SJSA1 (cell line): Measurements from ENCODE around the gene LGALSL. TPM values are rescaled to one million over a fixed set of nuclear protein-coding genes. Genes with fewer than 3 reads are reported as not detected.

Experiments used
- DNase-seq, 2 experiments: peaks; one replicate each; pipeline ENCODE4 v3.0.0-alpha.2; 2015 to 2020; ENCODE audit warnings: low spot score in 2 of 2, low read depth in 1 of 2
- H3K27ac ChIP-seq: fragments of 250-450 bp; sonication (Bioruptor Pico); 2 replicates; pipeline ENCODE4 v1.5.1; 2020; ENCODE audit warnings: mild to moderate bottlenecking, moderate library complexity
- H3K27me3 ChIP-seq: fragments of 250-450 bp; sonication (Bioruptor Pico); replicated peaks from 2 replicates; pipeline ENCODE4 v1.5.1; 2020; ENCODE audit warnings: mild to moderate bottlenecking, moderate library complexity
- H3K36me3 ChIP-seq: fragments of 250-450 bp; sonication (Bioruptor Pico); 2 replicates; pipeline ENCODE4 v1.5.1; 2020; ENCODE audit warnings: mild to moderate bottlenecking
- H3K4me1 ChIP-seq: fragments of 250-450 bp; sonication (Bioruptor Pico); replicated peaks from 2 replicates; pipeline ENCODE4 v1.6.1; 2021; ENCODE audit warnings: mild to moderate bottlenecking
- H3K4me3 ChIP-seq: fragments of 250-450 bp; sonication (Bioruptor Pico); 2 replicates; pipeline ENCODE4 v1.5.1; 2020; ENCODE audit warnings: mild to moderate bottlenecking
- H3K9me3 ChIP-seq: fragments of 250-450 bp; sonication (Bioruptor Pico); replicated peaks from 2 replicates; pipeline ENCODE4 v1.5.1; 2020; ENCODE audit warnings: mild to moderate bottlenecking
- total RNA-seq: library from RNA; depleted of rRNA; stranded (reverse); fragments of >200 nt; shearing (Covaris generic); gene quantifications from 2 replicates; pipeline ENCODE4 v1.2.3, GENCODE V29; 2014

The LGALSL gene
- total RNA-seq, 1 experiment from 2014 or later, result 3.9 TPM

DNA sequence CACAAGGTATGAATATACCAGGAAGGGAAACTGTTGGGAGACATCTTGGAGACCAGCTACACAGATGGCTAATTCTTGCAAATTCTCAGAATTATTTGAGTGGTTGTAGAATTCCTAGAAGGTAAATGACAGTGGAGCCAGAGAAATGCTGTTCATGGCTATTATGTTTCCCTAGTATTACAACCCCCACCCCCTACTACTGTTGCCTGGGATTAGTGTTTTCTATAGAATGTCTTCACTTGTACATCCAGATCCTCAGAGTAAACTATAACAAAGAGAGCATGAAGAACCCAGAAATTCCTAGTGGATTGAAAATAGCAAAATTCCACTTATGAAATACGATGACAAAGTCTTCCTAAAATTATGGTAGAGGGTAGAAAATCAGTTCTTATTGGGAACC is 15.3 kb downstream of the LGALSL start:
- DNase-seq, result no peak

DNA sequence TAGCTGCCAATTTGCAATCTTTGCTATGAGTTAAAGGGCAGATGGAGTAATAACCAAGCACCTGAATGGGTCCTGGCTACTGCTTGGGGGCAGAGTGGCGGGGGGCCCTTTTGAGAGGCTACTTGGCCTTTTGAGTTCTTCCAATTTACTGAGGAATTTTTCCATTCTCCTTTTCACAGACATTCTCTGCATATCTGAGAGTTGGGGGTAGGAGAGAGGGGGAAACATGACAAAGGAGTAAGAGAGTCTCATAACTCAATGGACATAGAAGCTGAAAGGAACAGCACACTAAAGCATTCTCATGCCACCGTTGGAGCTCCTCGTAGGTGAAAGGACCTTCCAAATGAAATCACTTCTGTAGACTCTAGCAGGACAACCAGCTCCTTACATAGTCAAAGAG is 16.1 kb downstream of the LGALSL start:
- Histone ChIP-seq H3K36me3 (no peaks in the 10 kb centered on the region), H3K27ac (no peak overlapping the region), H3K4me3 (no peak overlapping the region), H3K27me3 (peaks cover 10% of the 10 kb centered on the region; the same call in 1 of the 2 replicates), H3K4me1 (no peaks in the 10 kb centered on the region), H3K9me3 (no peaks in the 10 kb centered on the region)
- no peak for DNase-seq

More for the DNA sequence above, 15.3 kb downstream of the LGALSL start:
- no peak overlapping the region for H3K27ac ChIP-seq
- no peak overlapping the region for H3K4me3 ChIP-seq
- H3K4me1 ChIP-seq, result no peaks in the 10 kb centered on the region
- H3K9me3 ChIP-seq, result no peaks in the 10 kb centered on the region
- H3K36me3 ChIP-seq, result no peaks in the 10 kb centered on the region
- H3K27me3 ChIP-seq, result peaks cover 10% of the 10 kb centered on the region; the same call in 1 of the 2 replicates

DNA sequence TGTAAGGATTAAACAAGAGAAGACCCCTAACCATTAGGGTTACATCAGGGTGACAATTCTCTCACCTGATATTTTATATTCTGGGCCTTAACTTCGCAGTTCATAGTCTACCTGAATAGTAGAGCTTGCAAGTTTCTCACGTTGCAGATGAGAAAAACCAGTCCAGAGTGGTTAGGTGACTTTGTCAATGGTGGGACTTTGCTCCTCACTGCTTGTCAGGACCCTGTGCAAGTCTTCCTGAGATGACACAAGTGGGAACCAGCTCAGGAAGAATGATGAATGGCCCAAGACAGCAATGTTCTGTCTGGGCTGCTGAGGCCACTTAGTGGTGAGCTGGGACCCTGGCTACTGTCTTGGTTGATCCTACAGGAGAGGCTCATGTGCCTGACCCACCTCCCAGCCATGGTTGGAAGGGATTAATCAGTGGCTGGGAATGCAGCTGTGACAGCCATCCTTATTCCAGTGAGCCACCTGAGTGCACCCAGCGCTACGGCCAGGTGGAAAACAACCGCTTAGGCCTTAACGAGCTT is 16.9 kb downstream of the LGALSL start:
- DNase-seq, result no peak
- H3K4me1 ChIP-seq, result no peaks in the 10 kb centered on the region
- no peaks in the 10 kb centered on the region for H3K9me3 ChIP-seq
- H3K27me3 ChIP-seq, result peaks cover 10% of the 10 kb centered on the region; the same call in 1 of the 2 replicates
- H3K4me3 ChIP-seq, result no peak overlapping the region
- no peaks in the 10 kb centered on the region for H3K36me3 ChIP-seq
- no peak overlapping the region for H3K27ac ChIP-seq

DNA sequence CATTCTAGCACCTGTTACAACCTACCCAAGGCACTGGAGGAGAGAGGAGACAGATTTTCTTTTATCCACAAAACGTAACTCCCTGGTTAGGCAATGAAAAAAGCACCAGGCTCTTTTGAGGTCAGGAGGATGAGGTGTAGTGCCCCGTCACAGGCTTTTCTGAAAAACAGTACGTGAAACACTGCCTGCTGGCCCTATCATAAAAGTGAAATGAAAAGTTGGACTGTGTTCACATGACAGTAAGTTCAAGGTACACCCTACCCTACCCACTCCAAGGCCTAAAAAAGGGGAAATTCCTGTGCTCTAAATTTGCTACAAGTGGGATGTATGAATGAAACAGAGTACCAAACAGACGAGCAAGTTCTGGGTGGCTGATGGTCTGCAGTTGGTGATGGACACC is 17.6 kb downstream of the LGALSL start:
- Histone ChIP-seq H3K27me3 (peaks cover 10% of the 10 kb centered on the region; the same call in 1 of the 2 replicates), H3K9me3 (no peaks in the 10 kb centered on the region), H3K27ac (no peak overlapping the region), H3K4me1 (no peaks in the 10 kb centered on the region), H3K36me3 (no peaks in the 10 kb centered on the region), H3K4me3 (no peak overlapping the region)
- no peak for DNase-seq

DNA sequence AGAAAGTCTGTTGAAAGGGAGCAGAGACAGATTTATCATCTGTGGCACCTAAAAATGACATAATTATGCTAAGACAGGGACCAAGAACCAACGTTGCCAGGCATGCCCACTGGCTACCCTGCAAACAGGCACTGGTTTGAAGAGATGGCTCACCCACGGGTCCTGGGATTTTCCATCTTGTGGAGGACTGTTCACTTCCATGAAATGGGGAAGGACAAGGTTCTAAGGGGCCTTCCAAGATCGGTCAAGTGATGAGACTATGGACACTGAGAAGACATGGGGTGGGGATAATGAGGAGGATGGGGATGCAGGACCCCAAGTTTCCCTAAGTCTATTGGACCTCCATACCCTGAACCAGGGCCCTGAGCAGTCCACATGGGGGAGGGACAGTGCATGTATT is 18.9 kb downstream of the LGALSL start:
- Histone ChIP-seq H3K4me1 (no peaks in the 10 kb centered on the region), H3K27me3 (peaks cover 10% of the 10 kb centered on the region; the same call in 1 of the 2 replicates), H3K4me3 (no peak overlapping the region), H3K9me3 (no peaks in the 10 kb centered on the region), H3K36me3 (no peaks in the 10 kb centered on the region), H3K27ac (no peak overlapping the region)
- DNase-seq, result no peak

DNA sequence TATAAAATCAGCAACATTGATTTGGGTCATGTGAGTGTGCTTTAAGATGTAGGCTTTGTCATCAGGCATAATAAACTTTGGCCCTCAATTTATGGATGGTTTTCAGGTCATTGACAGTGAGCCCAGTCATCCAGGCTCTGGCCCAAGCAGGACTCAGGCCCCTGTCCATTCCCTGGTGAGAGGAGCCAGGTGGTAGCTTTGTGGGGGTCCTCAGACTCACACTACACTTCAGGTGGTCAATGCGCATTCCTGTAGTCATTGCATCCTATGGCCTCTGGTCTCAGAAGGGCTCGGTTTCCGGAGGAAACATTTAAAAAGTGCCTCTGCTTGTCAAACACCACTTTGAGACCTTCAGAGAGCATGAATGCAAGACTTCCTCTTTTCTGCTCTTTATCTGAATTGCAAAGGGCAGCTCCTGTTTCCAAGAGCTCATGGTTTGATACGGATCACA is 20.2 kb downstream of the LGALSL start:
- no peak overlapping the region for H3K4me3 ChIP-seq
- H3K27me3 ChIP-seq, result peaks cover 7% of the 10 kb centered on the region; the same call in 1 of the 2 replicates

DNA sequence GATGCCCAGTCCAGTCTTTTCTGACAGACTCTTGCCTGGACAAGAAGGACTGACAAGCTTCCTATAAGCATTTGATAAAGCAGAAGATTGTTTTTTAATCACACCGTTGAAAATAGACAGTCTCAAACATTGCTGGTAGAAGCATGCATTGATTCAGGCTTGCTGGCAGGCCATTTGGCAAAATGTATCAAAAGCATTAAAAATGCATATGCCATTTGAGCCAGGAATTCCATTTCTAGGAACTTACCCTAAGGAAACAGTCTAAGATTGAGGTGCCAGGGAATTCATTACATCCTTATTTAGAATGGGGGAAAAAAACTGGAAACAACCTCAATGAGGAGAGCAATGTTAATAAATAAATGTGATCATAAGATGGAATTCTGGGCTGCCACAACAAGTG is 20.7 kb downstream of the LGALSL start:
- Histone ChIP-seq H3K4me3 (no peak overlapping the region), H3K27ac (no peak overlapping the region), H3K4me1 (no peaks in the 10 kb centered on the region), H3K27me3 (0 out of 2 replicates have a peak, but pooled peaks cover 2% of the 10 kb centered on the region), H3K36me3 (no peaks in the 10 kb centered on the region), H3K9me3 (no peaks in the 10 kb centered on the region)
- no peak for DNase-seq

More for the DNA sequence above, 20.2 kb downstream of the LGALSL start:
- no peaks in the 10 kb centered on the region for H3K36me3 ChIP-seq
- H3K27ac ChIP-seq, result no peak overlapping the region
- no peak for DNase-seq
- no peaks in the 10 kb centered on the region for H3K9me3 ChIP-seq
- no peaks in the 10 kb centered on the region for H3K4me1 ChIP-seq

DNA sequence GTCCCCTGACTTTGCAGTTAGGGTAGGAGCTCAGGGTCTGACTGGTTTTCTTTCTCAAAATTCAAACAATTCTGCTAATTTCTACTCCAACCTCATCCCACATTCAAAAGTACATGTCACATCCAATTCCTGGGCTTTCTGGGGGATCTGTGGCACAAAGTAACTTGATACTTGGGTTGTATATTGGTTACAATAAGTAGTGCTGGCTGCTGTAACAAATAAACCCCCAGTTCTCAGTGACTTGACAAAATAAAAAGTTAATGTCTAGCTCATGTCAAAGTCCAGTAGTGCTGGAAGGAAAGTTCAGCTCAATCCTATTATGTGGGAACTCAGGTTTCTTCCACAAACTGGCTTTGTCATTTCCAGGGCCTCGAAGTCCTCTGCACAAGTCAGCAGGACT is 23.1 kb downstream of the LGALSL start:
- H3K9me3 ChIP-seq, result no peaks in the 10 kb centered on the region
- no peak overlapping the region for H3K27ac ChIP-seq
- H3K4me3 ChIP-seq, result no peak overlapping the region
- H3K4me1 ChIP-seq, result no peaks in the 10 kb centered on the region
- no peak for DNase-seq
- no peaks in the 10 kb centered on the region for H3K27me3 ChIP-seq
- no peaks in the 10 kb centered on the region for H3K36me3 ChIP-seq

DNA sequence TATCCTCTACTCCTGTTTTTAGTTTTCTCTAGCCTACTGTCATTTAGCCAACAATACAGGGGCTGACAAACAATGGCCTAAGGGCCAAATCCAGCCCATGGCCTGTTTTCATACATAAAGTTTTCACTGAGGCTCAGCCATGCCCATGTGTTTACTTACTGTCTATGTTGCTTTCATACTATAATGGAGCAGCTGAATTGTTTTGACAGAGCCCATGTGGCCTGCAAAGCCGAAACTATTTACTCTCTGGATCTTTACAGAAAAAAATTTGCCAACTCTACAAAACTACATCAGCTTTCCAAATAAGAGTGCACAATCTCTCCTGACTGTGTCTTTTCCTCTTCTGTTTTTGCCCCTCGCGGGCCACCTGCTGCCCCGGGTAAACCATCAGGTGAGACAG is 24.0 kb downstream of the LGALSL start:
- no peak for DNase-seq
- Histone ChIP-seq H3K9me3 (no peaks in the 10 kb centered on the region), H3K4me3 (no peak overlapping the region), H3K27me3 (no peaks in the 10 kb centered on the region), H3K4me1 (no peaks in the 10 kb centered on the region), H3K27ac (no peak overlapping the region), H3K36me3 (no peaks in the 10 kb centered on the region)

DNA sequence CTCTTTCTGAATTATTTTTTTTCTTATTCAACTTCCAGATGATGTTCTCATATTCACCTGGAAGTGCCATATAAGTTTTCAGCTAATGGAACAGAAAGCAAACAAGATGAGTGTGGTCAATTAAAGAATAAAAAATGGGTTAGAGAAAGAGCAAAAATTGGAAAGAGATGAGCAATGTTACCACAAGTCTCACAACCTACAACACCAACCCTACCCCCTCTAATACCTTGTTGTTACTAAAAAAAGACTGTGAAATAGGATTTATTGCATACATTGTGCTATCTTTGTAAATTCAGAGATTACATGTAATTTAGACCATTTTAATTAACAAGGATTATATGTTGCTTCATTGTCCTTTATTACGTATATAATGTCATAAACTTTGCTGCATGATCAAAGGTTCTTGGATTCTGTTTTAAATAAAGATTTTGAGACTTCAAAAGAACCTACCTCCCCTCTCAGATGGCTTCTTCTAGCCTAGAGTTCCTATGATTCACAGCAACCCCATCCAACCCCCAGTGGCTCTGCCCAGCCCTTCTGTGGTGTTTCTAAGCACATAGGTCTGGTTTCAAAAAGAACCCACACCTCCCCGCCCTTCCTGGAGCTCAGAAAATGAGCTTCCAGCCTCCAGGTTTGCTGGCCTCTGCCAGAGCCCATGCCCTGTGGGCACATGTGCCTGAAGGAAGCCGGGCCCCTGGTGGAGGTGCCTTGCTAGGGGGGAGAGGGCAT is 24.7 kb downstream of the LGALSL start:
- H3K4me3 ChIP-seq, result no peak overlapping the region
- no peak overlapping the region for H3K27ac ChIP-seq
- H3K36me3 ChIP-seq, result no peaks in the 10 kb centered on the region
- no peak for DNase-seq
- no peaks in the 10 kb centered on the region for H3K4me1 ChIP-seq
- H3K27me3 ChIP-seq, result no peaks in the 10 kb centered on the region
- no peaks in the 10 kb centered on the region for H3K9me3 ChIP-seq

DNA sequence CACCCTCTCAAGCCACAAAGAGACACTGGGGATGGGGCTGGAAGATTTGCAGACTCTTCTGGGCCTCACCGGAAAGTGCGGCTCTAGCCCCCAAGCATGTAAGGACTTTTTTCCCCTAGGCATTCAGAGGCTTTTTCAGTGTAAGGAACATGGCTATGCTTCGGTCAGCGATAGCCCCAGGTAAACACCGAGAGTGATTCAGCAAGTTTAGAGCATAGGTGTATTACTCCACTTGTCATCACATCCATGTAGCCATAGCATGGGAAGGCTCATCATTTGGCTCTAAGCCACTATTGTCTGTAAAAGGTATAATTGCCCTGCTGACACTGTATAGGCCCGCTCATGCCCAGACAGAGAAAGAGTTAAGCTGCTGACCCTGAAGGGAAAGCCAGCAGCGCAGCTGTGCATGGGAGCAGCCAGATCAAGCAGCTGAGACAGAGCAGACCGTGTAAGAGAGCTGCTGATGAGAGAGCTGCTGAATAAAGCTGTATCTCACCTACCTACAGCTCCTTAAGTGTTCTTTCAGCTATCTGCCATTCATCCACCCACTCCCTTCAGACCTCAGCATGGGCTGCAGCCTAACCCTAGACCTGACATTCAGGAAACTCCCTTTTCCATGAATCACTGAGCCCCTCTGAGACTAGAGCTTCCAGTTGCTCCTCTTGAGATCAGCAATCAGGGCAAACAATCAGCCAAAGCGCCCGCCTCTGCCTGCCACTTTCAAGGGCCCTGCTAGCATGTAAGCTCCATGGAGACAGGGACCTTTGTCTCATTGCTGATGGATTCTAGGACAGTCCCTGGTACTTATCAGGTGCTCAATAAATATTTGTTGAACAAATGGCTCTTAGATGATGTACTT is 25.5 kb downstream of the LGALSL start:
- Histone ChIP-seq H3K9me3 (no peaks in the 10 kb centered on the region), H3K27me3 (no peaks in the 10 kb centered on the region), H3K27ac (no peak overlapping the region), H3K4me1 (no peaks in the 10 kb centered on the region), H3K36me3 (no peaks in the 10 kb centered on the region), H3K4me3 (no peak overlapping the region)
- DNase-seq, result no peak

DNA sequence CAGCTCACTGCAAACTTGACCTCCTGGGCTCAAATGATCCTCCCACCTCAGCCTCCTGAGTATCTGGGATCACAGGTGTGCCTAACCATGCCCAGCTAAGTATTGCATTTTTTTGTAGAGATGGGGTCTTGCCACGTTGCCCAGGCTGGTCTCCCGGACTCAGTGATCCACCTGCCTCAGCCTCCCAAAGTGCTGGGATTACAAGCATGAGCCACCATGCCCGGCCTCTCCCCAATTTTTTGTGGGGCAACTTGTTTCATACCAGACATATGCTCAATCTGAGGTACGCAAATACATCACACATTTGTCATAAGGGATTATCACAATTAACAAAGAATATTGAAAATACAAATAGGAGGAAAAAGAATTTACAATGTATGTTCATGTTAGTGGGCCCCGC is 27.7 kb downstream of the LGALSL start:
- H3K36me3 ChIP-seq, result no peaks in the 10 kb centered on the region
- no peaks in the 10 kb centered on the region for H3K4me1 ChIP-seq
- no peak overlapping the region for H3K27ac ChIP-seq
- H3K4me3 ChIP-seq, result no peak overlapping the region
- no peak for DNase-seq
- no peaks in the 10 kb centered on the region; the same call in 1 of the 2 replicates for H3K27me3 ChIP-seq
- no peaks in the 10 kb centered on the region for H3K9me3 ChIP-seq

DNA sequence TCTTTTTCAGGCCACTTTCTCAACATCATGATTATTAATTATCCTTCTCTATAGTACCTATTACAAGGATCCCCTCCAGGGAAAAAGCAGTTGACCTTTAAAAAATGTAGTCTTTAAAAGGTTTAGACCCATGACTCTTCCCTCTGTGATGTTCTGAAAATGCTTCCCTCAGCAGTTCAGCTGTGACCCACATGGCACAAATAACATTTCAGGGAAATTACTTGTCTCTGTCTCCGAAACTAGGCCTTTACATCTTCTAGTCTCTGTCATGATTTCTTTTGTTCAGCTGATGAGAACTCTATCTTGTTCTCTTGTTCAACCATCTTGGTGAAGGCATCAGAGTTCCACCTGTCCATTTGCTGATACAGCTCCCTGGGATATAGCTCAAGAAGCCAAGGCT is 28.3 kb downstream of the LGALSL start:
- H3K27ac ChIP-seq, result no peak overlapping the region
- no peaks in the 10 kb centered on the region for H3K36me3 ChIP-seq
- H3K4me1 ChIP-seq, result no peaks in the 10 kb centered on the region
- H3K9me3 ChIP-seq, result no peaks in the 10 kb centered on the region
- peaks cover 4% of the 10 kb centered on the region; the same call in 1 of the 2 replicates for H3K27me3 ChIP-seq
- no peak for DNase-seq
- no peak overlapping the region for H3K4me3 ChIP-seq
